COLO668 (cell line): Measurements from ENCODE around the gene GOSR2.

ENCODE experiments used
- DNase-seq: peaks from one replicate; lab custom pipeline; 2025; ENCODE audit not compliant: unreplicated experiment; lab: John Stamatoyannopoulos, UW

Gene GOSR2

DNA sequence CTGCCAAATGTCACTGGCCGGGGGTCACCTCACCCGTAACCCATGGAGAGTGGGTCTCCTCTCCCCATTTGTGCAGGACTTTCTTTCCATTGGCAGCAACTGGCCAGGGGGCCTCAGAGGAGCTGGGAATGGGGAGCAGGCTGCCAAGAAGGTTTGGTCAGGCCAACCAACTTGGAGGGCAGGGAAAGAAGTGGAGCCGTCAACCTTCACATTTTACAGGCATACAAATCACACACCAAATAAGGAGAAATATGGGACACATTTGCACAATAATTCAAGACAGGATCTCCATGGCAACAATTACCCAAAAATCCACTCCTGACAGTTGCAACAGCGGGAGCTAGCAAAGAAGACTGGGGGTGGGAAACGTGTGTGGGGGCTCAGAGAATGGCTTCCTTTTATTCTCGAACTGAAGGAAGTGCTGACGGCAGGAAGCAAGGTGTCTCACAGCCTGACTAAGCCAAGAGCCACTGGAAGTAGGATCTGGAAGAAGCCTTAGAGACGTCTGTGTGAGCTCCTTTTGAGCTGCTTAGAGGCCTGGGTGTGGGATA is 35.2 kb downstream of the GOSR2 start:
- DNase-seq = no peak

GRCh38 chr17:46960152-46960551 is 37.2 kb downstream of the GOSR2 start:
- DNase-seq = no peak

DNA sequence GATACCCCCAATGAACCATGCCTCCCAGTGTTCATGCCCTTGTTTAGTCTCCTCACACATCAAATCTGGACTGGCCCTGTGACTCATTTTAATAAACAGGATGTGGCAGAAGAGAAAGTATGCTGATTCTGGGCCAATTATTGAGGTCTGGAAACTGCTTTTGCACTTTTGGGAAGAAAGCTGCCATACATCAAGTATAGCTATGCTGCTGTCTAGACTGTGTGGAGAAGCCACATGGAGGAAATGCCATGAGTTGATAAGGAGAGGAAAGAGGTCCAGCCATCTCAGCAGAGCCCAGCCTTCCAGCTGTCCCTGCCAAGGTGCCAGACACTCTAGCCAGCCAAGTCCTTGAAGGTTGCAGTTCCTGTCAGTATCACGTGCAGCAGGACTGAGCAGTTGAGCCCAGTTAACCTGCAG is 39.4 kb downstream of the GOSR2 start:
- no peak for DNase-seq

DNA sequence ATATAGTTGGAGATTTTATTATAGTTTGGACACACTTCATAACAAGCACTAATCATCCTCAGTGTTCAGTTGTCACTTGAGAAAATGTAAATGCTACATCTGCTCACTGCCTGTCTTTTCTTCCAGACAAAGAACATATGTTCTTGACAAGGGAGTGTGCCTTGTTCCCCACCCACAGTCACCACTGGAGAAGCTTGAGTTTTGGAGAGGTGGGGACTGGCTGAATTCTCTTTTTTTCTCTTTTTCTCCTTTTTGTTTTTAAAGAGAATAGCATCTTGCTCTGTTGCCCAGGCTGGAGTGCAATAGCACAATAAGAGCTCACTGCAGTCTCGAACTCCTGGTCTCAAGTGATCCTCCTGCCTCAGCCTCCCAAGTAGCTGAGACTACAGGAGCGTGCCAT is 40.6 kb downstream of the GOSR2 start:
- DNase-seq = no peak

GRCh38 chr17:46964315-46965265 is 41.6 kb downstream of the GOSR2 start:
- DNase-seq = no peak

DNA sequence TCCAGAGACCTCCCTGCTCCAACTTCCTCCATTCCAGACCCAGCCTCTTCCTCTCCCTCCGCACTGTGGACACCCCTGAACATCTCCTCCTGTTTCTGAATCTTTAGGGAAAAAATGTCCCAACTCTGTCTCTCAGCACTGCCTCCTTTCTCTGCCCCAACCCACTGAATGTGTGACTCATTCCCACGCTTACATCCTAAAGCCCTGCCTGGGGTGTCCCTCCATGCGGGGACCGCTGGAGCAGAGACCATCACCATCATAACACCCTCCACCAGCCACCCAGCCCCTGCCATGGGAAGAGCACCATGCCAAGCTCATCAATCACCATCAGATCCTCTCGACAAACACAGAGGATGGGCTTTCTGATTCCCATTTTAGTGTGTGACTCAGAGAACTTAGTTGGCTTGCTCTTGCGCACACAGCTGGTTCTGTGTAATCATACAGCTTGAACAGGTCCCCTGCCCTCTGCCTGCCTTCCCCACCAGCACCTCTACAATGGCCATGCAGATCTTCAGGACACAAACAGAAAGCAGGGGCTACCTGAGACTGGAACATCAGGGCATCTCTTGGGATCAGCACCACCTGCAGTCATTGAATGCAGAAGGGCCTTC is 45.4 kb downstream of the GOSR2 start:
- DNase-seq = no peak

DNA sequence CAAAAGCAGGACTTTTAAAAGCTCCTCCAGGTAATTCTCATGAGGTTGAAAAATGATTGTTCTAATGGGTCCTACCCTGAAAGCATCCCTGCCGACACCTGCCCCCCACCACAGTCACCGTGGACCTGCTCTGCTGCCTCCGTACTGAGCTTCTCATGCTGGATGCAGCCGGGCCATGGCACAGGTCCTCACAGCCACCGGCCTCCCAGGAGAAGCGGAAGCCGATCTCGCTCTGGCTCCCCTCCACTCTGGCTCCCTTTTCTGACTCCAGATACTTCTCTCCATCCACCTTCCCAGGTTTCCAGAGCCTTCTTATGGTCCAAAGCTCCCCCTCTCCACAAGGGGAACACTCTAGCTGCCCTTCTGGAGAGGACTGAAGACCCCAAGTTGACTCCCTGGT is 45.9 kb downstream of the GOSR2 start:
- DNase-seq = no peak

DNA sequence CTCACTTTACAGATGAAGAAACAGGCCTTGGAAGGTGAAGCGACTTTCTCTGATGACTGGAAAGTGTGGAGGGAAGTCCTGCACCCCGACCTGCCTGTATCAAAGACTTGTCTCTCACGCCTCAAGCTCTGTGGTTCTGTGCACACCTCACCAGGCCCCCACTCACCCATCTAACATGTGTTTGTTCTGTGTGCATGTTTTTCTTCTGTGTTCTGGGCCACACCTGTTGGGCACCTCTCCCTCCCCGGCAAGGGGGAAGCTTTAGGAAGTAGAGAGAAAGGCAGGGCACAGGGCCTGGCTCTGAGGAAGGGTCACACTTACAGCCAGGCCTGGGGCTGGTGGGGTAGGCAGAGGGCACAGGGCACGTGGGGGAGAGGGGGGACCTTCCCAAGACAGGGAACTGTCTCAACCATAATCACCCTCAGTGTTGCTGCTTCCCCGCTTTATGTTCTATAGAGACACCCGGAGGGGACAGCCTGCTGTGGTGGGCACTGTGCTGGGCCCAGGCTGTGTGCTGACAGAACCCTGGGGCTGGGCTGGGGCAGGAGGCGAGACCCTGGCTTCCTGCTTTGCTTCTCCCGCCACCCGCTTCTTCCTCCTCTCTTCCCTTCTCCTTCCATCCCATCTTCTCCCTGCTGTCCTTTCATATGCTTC is 48.8 kb downstream of the GOSR2 start:
- DNase-seq = no peak

GRCh38 chr17:46972346-46972745 is 49.4 kb downstream of the GOSR2 start:
- no peak for DNase-seq

DNA sequence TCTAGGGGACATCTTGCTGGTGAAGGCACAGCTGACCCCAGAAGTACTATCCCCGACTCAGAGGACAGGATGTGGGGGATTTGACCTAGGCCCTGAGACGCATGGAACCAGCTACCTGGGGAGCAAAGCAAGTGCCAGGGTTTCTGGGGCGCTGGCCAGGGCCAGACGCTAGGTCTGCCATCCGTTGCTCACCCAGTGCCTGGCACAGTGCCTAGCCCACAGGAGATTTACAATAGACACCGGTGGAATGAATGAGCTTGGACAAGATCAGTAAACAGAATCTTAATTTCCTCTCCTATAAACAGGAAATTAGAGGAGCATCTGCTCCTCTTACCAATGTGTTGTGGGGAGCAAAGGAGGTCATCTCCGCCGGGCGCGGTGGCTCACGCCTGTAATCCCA is 51.1 kb downstream of the GOSR2 start:
- no peak for DNase-seq

DNA sequence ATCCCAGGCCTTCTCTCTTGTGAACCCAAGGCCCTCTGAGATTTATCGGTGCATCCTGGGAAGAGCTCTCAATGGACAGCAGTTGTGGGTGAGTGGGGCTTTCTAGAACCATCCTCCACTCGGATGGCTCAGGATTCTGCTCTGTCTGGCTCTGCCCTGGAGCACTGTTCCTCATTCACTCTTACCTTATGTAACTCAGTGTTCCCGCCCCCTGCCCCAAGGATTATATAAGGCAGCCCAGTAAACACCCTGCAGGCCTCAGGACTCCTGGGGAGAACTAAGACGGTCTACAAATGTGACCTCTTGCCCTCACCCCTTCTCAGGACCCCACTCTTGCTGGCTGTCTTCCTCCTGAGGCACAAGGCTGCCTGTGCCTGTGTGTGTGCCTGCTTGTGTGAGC is 52.3 kb downstream of the GOSR2 start:
- no peak for DNase-seq

- DNase-seq = peak; percentile 5
Observed at GRCh38 chr17:46976626-46977270, 53.8 kb downstream of the GOSR2 start.

DNA sequence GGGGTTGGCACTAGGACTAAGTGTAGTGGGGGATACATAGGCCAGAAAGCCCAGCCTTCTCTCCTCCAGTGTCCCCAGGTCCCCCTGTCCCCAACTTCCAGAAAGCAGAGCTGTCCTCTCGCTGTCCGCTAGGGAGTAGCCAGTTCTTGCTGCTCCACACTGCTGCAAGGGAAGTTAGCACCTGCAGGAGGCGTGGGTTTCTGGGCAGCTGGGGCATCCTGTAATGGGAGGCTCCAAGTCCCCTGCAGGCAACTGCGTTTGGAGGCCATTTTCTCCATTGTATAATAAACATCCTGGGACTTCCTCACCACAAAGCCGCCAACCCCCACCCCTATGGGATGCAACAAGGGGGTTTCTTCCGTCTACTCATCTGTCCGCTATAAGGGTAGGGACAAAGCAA is 54.4 kb downstream of the GOSR2 start:
- DNase-seq = peak; percentile 83

DNA sequence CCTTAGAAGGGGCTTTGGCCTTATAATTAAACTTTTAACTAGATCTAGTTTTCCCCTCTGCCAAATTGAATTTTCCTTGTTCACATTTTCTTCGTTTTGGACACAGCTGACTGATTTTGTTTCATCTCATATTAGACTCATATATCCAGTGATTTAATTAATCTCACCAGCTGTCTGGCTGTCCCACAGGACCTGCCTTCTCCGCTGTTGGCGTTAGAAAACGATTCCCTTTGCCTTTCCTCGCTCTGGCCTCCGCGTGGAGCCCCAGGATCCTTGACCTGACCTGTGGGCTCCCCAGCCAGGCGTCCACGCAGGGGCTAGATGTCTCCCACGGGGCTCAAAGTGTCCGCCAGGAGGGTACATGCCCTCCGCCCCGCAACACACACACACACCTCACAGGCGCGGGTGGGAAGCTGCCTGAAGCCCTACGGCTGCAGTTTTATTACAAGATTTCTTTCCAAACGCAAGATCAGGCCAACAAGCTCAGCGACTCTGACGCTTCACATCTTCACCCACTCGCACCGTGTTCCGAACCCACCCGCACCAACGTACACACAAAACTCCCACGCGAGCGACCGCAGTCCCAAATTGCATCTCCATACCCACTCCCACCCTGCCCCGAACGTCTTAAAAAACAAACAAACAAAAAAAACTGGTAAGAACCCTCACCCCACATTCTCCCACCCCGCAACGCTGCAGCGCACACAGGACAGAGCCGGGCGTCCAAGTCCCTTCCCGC is 55.0 kb downstream of the GOSR2 start:
- peak; percentile 20 for DNase-seq

DNA sequence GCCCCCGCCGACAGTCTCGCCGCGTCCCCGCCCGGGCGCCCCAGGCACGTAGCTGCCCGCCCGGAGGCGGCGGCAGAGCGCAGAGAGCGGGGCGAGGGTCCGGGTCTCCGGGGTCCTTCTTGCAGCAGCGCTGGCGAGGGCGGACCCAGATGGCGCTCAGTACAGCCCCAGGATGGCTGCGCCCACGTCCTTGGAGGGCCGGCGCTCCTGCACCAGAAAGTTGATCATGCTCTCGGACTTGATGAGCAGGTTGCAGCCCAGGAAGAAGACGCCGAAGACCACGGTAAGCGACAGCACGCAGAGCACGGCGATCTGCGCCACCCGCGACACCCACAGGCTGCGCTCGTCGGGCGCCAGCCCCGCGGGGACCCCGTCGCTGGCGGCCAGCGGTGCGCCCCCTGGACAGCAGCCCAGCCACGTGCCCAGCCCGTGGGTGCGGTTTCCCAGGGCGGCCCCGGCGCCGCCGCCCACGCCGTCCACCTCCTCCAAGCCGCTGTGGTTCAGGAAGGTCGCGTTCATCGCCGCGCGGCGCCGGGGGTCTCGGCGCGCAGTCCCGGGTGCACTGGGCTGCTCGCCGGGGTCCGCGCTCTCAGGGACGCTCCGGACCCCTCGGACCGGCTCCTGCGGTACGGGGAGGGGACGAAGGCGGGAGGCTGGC is 55.7 kb downstream of the GOSR2 start:
- peak; percentile 44 for DNase-seq

DNA sequence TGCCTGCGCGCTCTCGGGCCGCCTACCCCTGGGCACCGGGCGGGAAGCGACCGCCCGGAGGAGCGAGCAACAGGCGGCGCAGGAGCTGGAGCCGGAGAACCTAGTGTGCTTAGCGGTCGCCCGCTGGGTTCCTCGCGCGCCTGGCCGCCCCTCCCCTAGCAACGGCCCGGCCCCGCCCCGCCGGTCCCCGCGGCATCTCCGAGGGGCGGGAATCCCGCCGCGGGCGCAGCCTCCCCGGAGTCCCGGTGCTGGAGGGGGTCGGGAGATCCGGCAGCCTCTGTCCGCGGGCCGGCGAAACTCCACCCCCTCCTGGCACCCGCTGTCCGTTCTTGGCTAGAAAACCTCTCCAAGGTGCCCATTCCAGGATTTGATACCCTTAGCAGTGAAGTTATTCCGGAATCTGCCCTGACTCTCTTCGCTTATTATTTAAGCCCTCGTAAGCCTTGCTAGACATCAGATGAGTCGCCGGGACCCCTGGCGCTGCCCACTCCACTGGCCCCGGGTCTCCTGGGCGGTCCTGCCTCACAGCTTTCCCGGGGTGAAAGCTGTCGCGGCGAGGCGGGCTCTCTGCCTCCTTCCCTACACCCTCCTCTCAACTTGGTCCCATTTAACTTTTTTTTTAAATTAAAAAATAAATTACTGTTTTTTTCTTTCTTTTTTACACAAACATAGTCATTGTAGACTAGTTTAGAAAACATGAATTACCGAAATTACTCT is 56.3 kb downstream of the GOSR2 start, which contains the start of gene RPRML:
Gene RPRML (minus strand): TSS at position 107 of the 717 bp plus-strand sequence. CDS start 246 bp downstream, outside the sequence.
- peak; percentile 79 for DNase-seq

DNA sequence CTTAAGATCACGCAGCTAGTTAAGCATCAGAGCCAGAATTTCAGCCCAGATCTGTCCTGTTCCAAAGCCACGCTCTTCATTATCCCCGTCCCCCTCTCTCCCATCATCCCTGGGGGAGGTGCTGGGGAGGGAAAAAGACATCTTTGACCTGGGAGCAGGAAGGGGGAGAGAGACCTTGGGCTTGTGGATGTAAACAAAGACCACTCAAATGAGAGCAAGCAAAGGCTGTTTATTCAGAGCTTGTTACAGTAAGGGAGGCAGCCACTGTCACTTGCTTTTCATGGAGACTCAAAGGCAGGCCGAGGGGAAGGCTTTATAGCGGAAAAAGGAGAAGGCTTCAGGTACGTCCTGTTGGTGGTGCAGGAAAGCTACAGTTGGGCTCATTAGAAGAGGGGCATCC is 59.6 kb downstream of the GOSR2 start:
- DNase-seq = no peak

GRCh38 chr17:46983782-46984181 is 60.8 kb downstream of the GOSR2 start:
- no peak for DNase-seq

GRCh38 chr17:46984341-46984740 is 61.4 kb downstream of the GOSR2 start:
- DNase-seq = peak; percentile 46
